Stomach smooth muscle (tissue), 2 donors: ENCODE data around the gene NTPCR.

Experiments
- H3K27ac ChIP-seq: one replicate; pipeline ENCODE4 v1.7.0; 2013; ENCODE audit warnings: mild to moderate bottlenecking, low read length, inconsistent platforms
- H3K27me3 ChIP-seq, 2 donors: one replicate each; pipeline ENCODE4 v1.7.0; 2013; ENCODE audit warnings: low read length in 2 of 2; ENCODE audit not compliant: insufficient read depth in 2 of 2, control insufficient read depth in 1 of 2
- H3K36me3 ChIP-seq, 2 donors: one replicate each; pipeline ENCODE4 v1.7.0; 2013; ENCODE audit warnings: low read length in 2 of 2; ENCODE audit not compliant: control insufficient read depth in 2 of 2, insufficient read depth in 2 of 2
- H3K4me1 ChIP-seq: one replicate; pipeline ENCODE4 v1.7.0; 2013; ENCODE audit warnings: low read length; ENCODE audit not compliant: control insufficient read depth, insufficient read depth
- H3K4me3 ChIP-seq, 2 donors: one replicate each; pipeline ENCODE4 v1.7.0; 2013; ENCODE audit warnings: low read length in 2 of 2
- H3K9ac ChIP-seq, 2 donors: one replicate each; pipeline ENCODE4 v1.7.0; 2013; ENCODE audit warnings: low read length in 2 of 2, mild to moderate bottlenecking in 1 of 2
- H3K9me3 ChIP-seq, 2 donors: one replicate each; pipeline ENCODE4 v1.7.0; 2013; ENCODE audit warnings: low read length in 2 of 2; ENCODE audit not compliant: control insufficient read depth in 2 of 2
- donor health status: healthy.
- donor health status: Pancreatic carcinoma.

Gene NTPCR

GRCh38 chr1:232965124-232965911 lies 14.9 kb downstream of the NTPCR start:
- Histone ChIP-seq H3K4me1 (no peaks in the 10 kb centered on the region), H3K27me3 (no peaks in the 10 kb centered on the region), H3K36me3 (peaks cover 9 to 19% of the 10 kb centered on the region in 2 donors), H3K27ac (no peak overlapping the region), H3K9me3 (no peaks in the 10 kb centered on the region), H3K9ac (no peak overlapping the region), H3K4me3 (no peak overlapping the region)

DNA sequence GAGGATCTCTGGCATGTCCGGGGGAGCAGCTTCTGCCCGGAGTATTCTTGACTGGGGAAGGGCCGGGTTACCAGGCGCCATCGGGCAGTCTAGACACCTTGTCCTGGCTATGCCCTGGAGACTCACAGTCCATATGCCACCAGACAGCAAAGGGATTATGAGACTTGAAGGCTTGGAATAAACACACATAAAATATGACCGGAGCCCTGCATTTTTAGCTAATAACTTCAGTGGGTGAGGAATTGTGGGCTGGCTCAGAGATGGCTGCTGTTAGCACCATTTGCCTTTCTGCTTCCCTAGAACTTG lies 15.5 kb downstream of the NTPCR start:
- H3K36me3 ChIP-seq: peaks cover 12 to 23% of the 10 kb centered on the region in 2 donors
- H3K9ac ChIP-seq: no peak overlapping the region
- no peaks in the 10 kb centered on the region for H3K9me3 ChIP-seq
- H3K27ac ChIP-seq: no peak overlapping the region
- H3K4me3 ChIP-seq: no peak overlapping the region
- no peaks in the 10 kb centered on the region for H3K27me3 ChIP-seq
- no peaks in the 10 kb centered on the region for H3K4me1 ChIP-seq

GRCh38 chr1:232966663-232967062 lies 16.3 kb downstream of the NTPCR start:
- H3K36me3 ChIP-seq: peaks cover 20 to 30% of the 10 kb centered on the region in 2 donors
- H3K4me1 ChIP-seq: no peaks in the 10 kb centered on the region
- H3K27ac ChIP-seq: no peak overlapping the region
- no peaks in the 10 kb centered on the region for H3K27me3 ChIP-seq
- no peaks in the 10 kb centered on the region for H3K9me3 ChIP-seq
- H3K4me3 ChIP-seq: no peak overlapping the region
- H3K9ac ChIP-seq: no peak overlapping the region

DNA sequence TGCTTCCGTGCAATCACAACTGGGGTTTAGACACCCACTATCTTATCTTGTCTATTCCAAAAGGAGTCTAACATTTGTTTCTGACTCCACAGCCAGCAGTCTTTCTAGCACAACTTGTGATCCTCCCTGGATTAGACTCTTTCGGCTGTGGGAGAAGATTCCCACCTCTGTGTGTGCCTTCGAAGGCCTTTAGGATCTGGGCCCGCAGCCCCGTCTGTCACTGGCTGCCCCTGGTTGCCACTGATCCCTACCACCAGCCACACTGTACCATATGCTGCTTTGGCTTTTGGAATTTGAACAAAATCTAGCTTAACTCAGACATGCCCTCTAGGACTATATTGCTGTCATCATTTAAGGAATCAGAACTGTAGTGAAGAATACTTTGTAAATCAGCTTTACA lies 18.0 kb downstream of the NTPCR start:
- Histone ChIP-seq H3K9ac (no peak overlapping the region), H3K27me3 (no peaks in the 10 kb centered on the region), H3K9me3 (no peaks in the 10 kb centered on the region), H3K4me3 (no peak overlapping the region), H3K36me3 (peaks cover 34 to 42% of the 10 kb centered on the region in 2 donors), H3K4me1 (no peaks in the 10 kb centered on the region), H3K27ac (no peak overlapping the region)

GRCh38 chr1:232968965-232969364 lies 18.6 kb downstream of the NTPCR start:
- no peaks in the 10 kb centered on the region for H3K9me3 ChIP-seq
- H3K4me1 ChIP-seq: no peaks in the 10 kb centered on the region
- no peak overlapping the region for H3K9ac ChIP-seq
- no peak overlapping the region for H3K27ac ChIP-seq
- H3K27me3 ChIP-seq: no peaks in the 10 kb centered on the region
- H3K4me3 ChIP-seq: no peak overlapping the region
- H3K36me3 ChIP-seq: peaks cover 35 to 42% of the 10 kb centered on the region in 2 donors

- Histone ChIP-seq H3K4me3 (no peak overlapping the region), H3K27me3 (no peaks in the 10 kb centered on the region), H3K9ac (no peak overlapping the region), H3K36me3 (peaks cover 35 to 42% of the 10 kb centered on the region in 2 donors), H3K27ac (no peak overlapping the region), H3K4me1 (no peaks in the 10 kb centered on the region), H3K9me3 (no peaks in the 10 kb centered on the region)
These were observed 19.4 kb downstream of the NTPCR start for GRCh38 chr1:232969799-232970198.

- no peaks in the 10 kb centered on the region for H3K27me3 ChIP-seq
- no peaks in the 10 kb centered on the region for H3K9me3 ChIP-seq
- peaks cover 35 to 40% of the 10 kb centered on the region in 2 donors for H3K36me3 ChIP-seq
These were observed 20.1 kb downstream of the NTPCR start for GRCh38 chr1:232970508-232970907.

GRCh38 chr1:232973652-232974611 lies 23.5 kb downstream of the NTPCR start:
- Histone ChIP-seq H3K27ac (no peak overlapping the region), H3K9me3 (no peaks in the 10 kb centered on the region), H3K36me3 (peaks cover 43 to 48% of the 10 kb centered on the region in 2 donors), H3K4me3 (no peak overlapping the region), H3K27me3 (no peaks in the 10 kb centered on the region), H3K9ac (no peak overlapping the region), H3K4me1 (no peaks in the 10 kb centered on the region)

More at GRCh38 chr1:232970508-232970907, 20.1 kb downstream of the NTPCR start:
- Histone ChIP-seq H3K4me1 (no peaks in the 10 kb centered on the region), H3K4me3 (no peak overlapping the region), H3K27ac (no peak overlapping the region), H3K9ac (no peak overlapping the region)

DNA sequence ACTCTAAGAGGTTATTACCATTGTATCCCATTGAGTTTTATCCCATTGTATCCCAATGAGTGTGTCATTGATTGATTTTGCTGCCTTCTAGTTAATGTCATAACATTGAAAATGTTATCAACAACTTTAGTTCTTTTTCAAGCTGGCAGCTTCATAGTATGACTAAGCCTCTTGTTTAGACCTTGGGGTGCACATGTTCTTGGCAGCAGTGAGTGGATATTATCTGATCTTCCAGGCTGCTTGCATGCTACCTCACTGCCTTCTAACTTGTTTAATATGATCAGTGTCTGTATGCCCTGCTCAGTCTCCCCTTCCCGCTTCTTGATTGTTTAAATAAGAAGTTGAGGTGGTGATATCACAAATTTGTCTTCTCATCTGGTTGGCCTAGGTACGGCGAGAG lies 24.6 kb downstream of the NTPCR start:
- no peaks in the 10 kb centered on the region for H3K27me3 ChIP-seq
- H3K36me3 ChIP-seq: peaks cover 42% of the 10 kb centered on the region in 2 donors
- H3K27ac ChIP-seq: no peak overlapping the region
- H3K9me3 ChIP-seq: no peaks in the 10 kb centered on the region
- H3K4me3 ChIP-seq: no peak overlapping the region
- H3K4me1 ChIP-seq: no peaks in the 10 kb centered on the region
- no peak overlapping the region for H3K9ac ChIP-seq

- Histone ChIP-seq H3K36me3 (peaks cover 19 to 25% of the 10 kb centered on the region in 2 donors), H3K4me1 (no peaks in the 10 kb centered on the region), H3K27me3 (no peaks in the 10 kb centered on the region), H3K4me3 (no peak overlapping the region), H3K9ac (no peak overlapping the region), H3K9me3 (no peaks in the 10 kb centered on the region), H3K27ac (no peak overlapping the region)
These were observed 27.8 kb downstream of the NTPCR start for GRCh38 chr1:232978091-232978634.
